ENCODE data around the gene YARS2. TPM values are rescaled to one million over a fixed set of nuclear protein-coding genes. Genes with fewer than 3 reads are reported as not detected.

Gene YARS2
- total and polyA plus RNA-seq, 2 of the 13 experiments (the other 11 are each of a cell fraction or from before 2014, with no cell fraction given) = 17.9 to 39.6 TPM

DNA sequence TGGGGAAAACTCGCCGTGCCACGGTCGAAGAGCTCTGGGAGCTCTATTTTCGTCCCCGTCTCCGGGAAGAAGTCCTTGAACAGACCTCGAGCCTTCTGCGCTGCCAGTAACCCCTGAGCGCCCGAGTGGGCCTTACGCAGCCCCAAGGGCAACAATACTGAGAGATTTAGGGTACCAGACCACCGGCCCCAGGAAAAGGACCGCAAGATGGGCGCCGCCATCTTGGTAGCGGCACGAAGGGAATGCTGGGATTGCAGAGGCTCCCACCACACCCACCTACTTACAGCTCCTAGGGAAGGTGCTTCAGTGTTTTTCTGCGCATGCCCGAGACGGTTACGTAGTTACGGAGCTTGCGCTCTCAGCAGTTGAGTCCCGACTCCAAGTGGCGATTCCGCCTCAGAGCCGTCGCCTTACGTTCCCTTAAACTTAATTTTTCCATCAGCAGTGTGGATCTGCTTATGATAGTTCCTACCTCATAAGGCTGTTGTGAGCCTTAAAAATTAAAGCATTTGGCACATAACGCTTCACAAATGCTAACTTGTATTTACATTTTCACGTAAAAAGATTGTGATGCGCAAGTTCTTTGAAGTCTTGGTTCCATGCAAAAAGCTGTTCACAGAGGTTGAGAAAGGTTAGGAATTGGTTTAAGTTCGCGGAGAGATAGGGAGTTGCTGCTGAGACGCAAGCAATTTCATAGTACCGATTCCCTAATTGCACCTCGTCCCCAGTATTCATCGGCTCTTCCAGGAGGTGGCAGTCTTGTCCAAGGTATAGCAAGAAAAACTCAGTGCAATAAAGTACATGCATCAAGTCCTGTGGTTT, at the start of gene YARS2 (continued):
- 0 out of 2 replicates have a peak, but pooled peaks have one; percentile 0 for TF ChIP-seq ZFP37 (CRISPR knock-in tag; IDR thresholded peaks at IDR 0.05; ENCODE audit: borderline replicate concordance)
- TF ChIP-seq IRF9 (CRISPR knock-in tag; IDR thresholded peaks at IDR 0.05; ENCODE audit: borderline replicate concordance) = no peak; the same call in 1 of the 2 replicates
- no peak for TF ChIP-seq ZNF737 (CRISPR knock-in tag; IDR thresholded peaks at IDR 0.05; ENCODE audit: borderline replicate concordance)

DNA sequence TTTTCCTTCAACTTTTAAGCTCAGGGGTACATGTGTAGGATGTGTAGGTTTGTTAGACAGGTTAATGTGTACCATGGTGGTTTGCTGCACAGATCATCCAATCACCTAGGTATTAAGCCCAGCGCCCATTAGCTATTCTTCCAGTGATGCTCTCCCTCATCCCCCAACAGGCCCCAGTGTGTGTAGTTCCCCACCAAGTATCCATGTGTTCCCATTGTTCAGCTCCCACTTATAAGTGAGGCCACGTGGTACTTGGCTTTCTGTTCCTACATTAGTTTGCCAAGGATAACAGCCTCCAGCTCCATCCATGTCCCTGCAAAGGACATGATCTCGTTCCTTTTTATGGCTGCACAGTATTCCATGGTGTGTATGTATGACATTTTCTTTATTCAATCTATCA, 48.6 kb upstream of the YARS2 start:
- Histone ChIP-seq H3K27ac (ENCODE audit: extremely low read length, insufficient read depth, low read length) (no peak overlapping the region), H3K79me2 (ENCODE audit: insufficient read depth, low read length) (no peaks in the 10 kb centered on the region), H3K4me1 (ENCODE audit: insufficient read depth, low read length) (no peaks in the 10 kb centered on the region), H3K4me3 (replicated peaks in 1 of 3; ENCODE audit: insufficient read depth in 1 of 3, low read depth in 2 of 3, low read length in 3 of 3) (no peak overlapping the region), H3K9me3 (ENCODE audit: low read length) (no peaks in the 10 kb centered on the region), H3K9ac (ENCODE audit: insufficient read depth, low read depth, low read length) (no peak overlapping the region), H2AFZ (ENCODE audit: low read length) (no peak overlapping the region), H3K36me3 (replicated peaks in 1 of 2; ENCODE audit: control insufficient read depth in 1 of 2, insufficient read depth in 2 of 2, low read length in 2 of 2) (peaks cover 5 to 32% of the 10 kb centered on the region in 2 experiments), H3K27me3 (ENCODE audit: control insufficient read depth in 1 of 2, insufficient read depth in 2 of 2, low read length in 2 of 2) (no peaks in the 10 kb centered on the region), H4K20me1 (ENCODE audit: insufficient read depth, low read length) (no peaks in the 10 kb centered on the region), H3K4me2 (ENCODE audit: low read depth, low read length) (no peak overlapping the region)
- no peak for FAIRE-seq
- BruUV-seq (replicated peaks) = no TSS peak
- DNase-seq (ENCODE audit: low spot score) = no peak
- no peak for ATAC-seq
- TF ChIP-seq KLF11 (CRISPR knock-in tag; IDR thresholded peaks at IDR 0.05) = no peak
- TF ChIP-seq SAFB2 (CRISPR knock-in tag; IDR thresholded peaks at IDR 0.05; ENCODE audit: borderline replicate concordance, low read depth) = no peak
- POLR2A ChIA-PET = no interaction called here
- intact Hi-C loops (cut with micrococcal nuclease; ENCODE audit: unreplicated experiment) = no loop called here
- in situ Hi-C loops (cut with HindIII; ENCODE audit: extremely low pct_ligation_motif_present, low pct_unique_long_range_greater_than_20kb) = no loop called here
- CTCF ChIA-PET (ENCODE audit: low intra/inter-chr PET ratio, low total read pairs) = no interaction called here
- 96% methylated on average over 3 of the region's 3 CpGs for whole genome bisulfite sequencing (ENCODE audit: low lambda C conversion rate)

Measured in HepG2 (cell line).